Right ventricle myocardium inferior (tissue), 1 donor: ENCODE results near the gene CDY1B. TPM values are rescaled to one million over a fixed set of nuclear protein-coding genes. Genes with fewer than 3 reads are reported as not detected.
A peak's percentile ranks its signal among the peaks of the same experiment; 100 is the strongest.
"Not testable (repeated sequence)": the region's sequence is repeated elsewhere in the genome, so short reads cannot be mapped to it uniquely, and the experiment has no call there.

Experiments
- ATAC-seq: fragments of 200-7000 bp; cut with Tn5 transposase; one replicate; pipeline ENCODE4 v1.9.1; 2020; ENCODE audit warnings: mild to moderate bottlenecking, moderate library complexity
- DNase-seq: peaks from one replicate; pipeline ENCODE4 v3.0.0; 2021; ENCODE audit errors: missing footprints
- intact Hi-C: fragments of 100-400 bp; cut with DNase I; formaldehyde crosslinking; loops from one replicate; pipeline ENCODE4 v1.11.0; 2022
- long read RNA-seq: library from polyadenylated mRNA; unstranded; transcript quantifications from one replicate; pipeline ENCODE4 v2.0.0, GENCODE V29; 2021
- total RNA-seq: library from RNA; stranded (reverse); fragmentation: NEBNext Ultra II Directional; extraction: Animal tissue kit (Norgen Biotek cat#: 25700); gene quantifications from one replicate; pipeline ENCODE4 v1.2.1, GENCODE V29; 2021
- donor health status: DM: no; HTN: yes; CAD: no; lungs with severe emphysema.

CDY1B gene
- total RNA-seq, result not detected
- long read RNA-seq, result 0 reads

- DNase-seq, ATAC-seq, intact Hi-C loops: not testable (repeated sequence)
These were observed at the start of gene CDY1B for GRCh38 chrY:24047919-24048318. TSS of gene CDY1B (minus strand) at chrY:24048019. CDS start at chrY:24047688, 331 bp downstream.

- DNase-seq, intact Hi-C loops: not testable (repeated sequence)
- ATAC-seq, result peak; percentile 31
These were observed 1.7 kb upstream of the CDY1B start for GRCh38 chrY:24049525-24049924.

- ATAC-seq, DNase-seq, intact Hi-C loops: not testable (repeated sequence)
These were observed 4.6 kb downstream of the CDY1B start for GRCh38 chrY:24043209-24043608.

- DNase-seq, intact Hi-C loops: not testable (repeated sequence)
- ATAC-seq, result peak; percentile 65
These were observed 8.7 kb downstream of the CDY1B start for GRCh38 chrY:24039008-24039718.

- ATAC-seq, intact Hi-C loops, DNase-seq: not testable (repeated sequence)
These were observed 21.4 kb downstream of the CDY1B start for GRCh38 chrY:24026212-24027103.
